ENCODE results near the gene SURF6.

The SURF6 gene

GRCh38 chr9:133368249-133368881, 32.4 kb upstream of the SURF6 start:
- no peak for TF ChIP-seq GABPA (IDR thresholded peaks at IDR 0.05; ENCODE audit: low read depth)
- TF ChIP-seq POLR2AphosphoS5 (IDR thresholded peaks at IDR 0.05; ENCODE audit: low read depth): no peak
- no peak for TF ChIP-seq SPI1 (IDR thresholded peaks at IDR 0.05; ENCODE audit: borderline replicate concordance, low read depth)
- TF ChIP-seq CTCF (IDR thresholded peaks at IDR 0.05; ENCODE audit: insufficient read depth, low read length): no peak
- TF ChIP-seq REST (IDR thresholded peaks at IDR 0.05; ENCODE audit: insufficient replicate concordance, low read depth): no peak
- DNase-seq (ENCODE audit: low read depth in 1 of 2, low spot score in 1 of 2): no peak
- no peaks in the 10 kb centered on the region for H3K27me3 ChIP-seq (ENCODE audit: insufficient read depth, poor library complexity, severe bottlenecking)
- H3K27ac ChIP-seq (replicated peaks): no peak overlapping the region
- no peak overlapping the region for H3K4me3 ChIP-seq (replicated peaks; ENCODE audit: insufficient read depth, low read length)

GRCh38 chr9:133367778-133368177, 31.8 kb upstream of the SURF6 start:
- no peak for TF ChIP-seq SPI1 (IDR thresholded peaks at IDR 0.05; ENCODE audit: borderline replicate concordance, low read depth)
- TF ChIP-seq REST (IDR thresholded peaks at IDR 0.05; ENCODE audit: insufficient replicate concordance, low read depth): no peak
- no peak for TF ChIP-seq CTCF (IDR thresholded peaks at IDR 0.05; ENCODE audit: insufficient read depth, low read length)
- no peak for TF ChIP-seq POLR2AphosphoS5 (IDR thresholded peaks at IDR 0.05; ENCODE audit: low read depth)
- Histone ChIP-seq H3K27ac (replicated peaks) (no peak overlapping the region), H3K4me3 (replicated peaks; ENCODE audit: insufficient read depth, low read length) (no peak overlapping the region), H3K27me3 (ENCODE audit: insufficient read depth, poor library complexity, severe bottlenecking) (no peaks in the 10 kb centered on the region)
- DNase-seq (ENCODE audit: low read depth in 1 of 2, low spot score in 1 of 2): no peak

- no peak for DNase-seq (ENCODE audit: low read depth in 1 of 2, low spot score in 1 of 2)
- Histone ChIP-seq H3K27ac (replicated peaks) (no peak overlapping the region), H3K27me3 (ENCODE audit: insufficient read depth, poor library complexity, severe bottlenecking) (no peaks in the 10 kb centered on the region), H3K4me3 (replicated peaks; ENCODE audit: insufficient read depth, low read length) (no peak overlapping the region)
- no peak for TF ChIP-seq CTCF (IDR thresholded peaks at IDR 0.05; ENCODE audit: insufficient read depth, low read length)
- TF ChIP-seq POLR2AphosphoS5 (IDR thresholded peaks at IDR 0.05; ENCODE audit: low read depth): no peak
- no peak for TF ChIP-seq GABPA (IDR thresholded peaks at IDR 0.05; ENCODE audit: low read depth)
- TF ChIP-seq SPI1 (IDR thresholded peaks at IDR 0.05; ENCODE audit: borderline replicate concordance, low read depth): no peak
- no peak for TF ChIP-seq REST (IDR thresholded peaks at IDR 0.05; ENCODE audit: insufficient replicate concordance, low read depth)
These were observed 31.2 kb upstream of the SURF6 start for GRCh38 chr9:133367221-133367620.

Data from HL-60 (cell line).